CD4-positive, alpha-beta T cell treated with Interleukin-1 beta for 1 hour (primary cell): ENCODE data around the gene RNF17.

ENCODE experiments used
- DNase-seq, 2 donors: peaks; one replicate each; pipeline ENCODE4 v3.0.0-alpha.2; 2020 to 2022

Gene RNF17

DNA sequence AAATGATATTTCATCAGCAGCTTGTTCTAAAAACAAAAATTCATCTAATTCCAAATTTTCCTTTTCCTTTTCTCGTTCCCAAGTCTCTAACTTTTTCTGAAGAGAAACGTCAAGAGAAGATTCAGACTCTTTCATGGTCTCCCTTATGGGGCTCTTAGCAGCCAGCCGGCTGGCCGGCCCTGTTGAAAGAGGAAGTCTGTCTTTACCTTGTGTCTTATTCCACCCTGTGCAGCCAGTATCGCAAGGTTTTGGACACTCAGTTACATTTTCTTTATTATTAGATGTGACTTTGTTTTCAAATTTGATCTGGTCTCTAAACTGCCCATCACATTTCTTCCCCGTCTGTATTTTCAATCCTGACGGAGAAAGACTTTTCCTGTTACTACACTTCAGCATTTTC is 142.3 kb downstream of the RNF17 start:
- no peak for DNase-seq

DNA sequence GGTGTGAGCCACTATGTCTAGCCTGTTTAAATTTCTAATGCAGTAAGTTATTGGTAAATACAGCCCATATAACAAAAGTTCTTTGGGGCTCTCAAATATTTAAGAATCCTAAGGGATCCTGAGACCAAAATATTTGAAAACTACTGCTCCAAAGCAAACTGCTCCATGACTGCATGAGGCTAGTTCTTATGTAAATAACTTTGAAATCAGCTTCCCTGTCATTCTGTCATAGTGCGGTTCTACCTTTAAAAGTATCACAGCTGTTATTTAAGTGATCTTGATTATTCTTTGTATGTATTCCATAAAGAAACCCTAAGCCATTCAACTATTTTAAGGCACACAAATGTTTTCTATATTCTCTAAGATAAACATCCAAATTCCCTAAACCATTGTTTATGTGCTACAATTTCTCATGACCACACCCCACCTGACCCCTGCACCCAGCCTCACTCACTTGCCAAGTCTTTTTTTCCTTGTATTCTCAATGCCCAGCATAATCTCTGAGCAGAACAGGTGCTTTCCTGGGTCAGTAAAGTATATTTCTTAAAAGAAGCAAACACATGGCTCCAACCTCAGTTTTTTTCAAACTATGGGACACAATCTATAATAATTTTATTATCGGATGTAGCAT is 146.6 kb downstream of the RNF17 start:
- DNase-seq: no peak

DNA sequence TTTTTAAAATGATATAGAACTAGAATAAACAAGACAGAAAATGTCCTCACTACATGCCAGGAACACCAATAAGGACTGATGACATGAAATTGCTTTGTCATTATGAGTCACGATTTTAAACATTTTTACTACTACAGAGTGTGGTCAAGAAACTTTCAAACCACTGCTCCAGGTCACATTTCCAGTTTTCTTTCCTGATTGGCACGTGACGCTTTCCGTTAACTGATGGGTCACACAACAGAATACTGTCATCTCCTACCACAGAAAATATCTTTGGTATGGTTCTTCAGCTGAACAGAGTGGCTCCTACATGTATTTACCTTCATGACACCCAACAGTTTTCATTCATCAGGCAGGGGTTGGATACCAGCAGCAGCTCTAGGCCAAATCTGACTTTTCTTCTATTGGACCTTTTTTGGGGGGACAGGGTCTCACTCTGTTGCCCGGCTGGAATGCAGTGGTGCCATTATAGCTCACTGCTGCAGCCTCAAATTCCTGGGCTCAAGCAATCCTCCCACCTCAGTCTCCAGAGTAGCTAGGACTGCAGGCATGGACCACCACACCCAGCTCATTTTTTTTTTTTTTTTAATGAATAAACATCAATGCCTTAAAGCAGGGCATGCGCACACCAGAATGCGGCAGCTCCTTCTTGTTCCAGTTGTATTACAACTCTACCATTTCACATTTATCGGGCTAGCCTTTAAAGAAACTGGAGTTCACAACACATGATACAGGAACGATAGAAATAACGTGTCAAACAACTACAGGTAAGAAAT is 147.4 kb downstream of the RNF17 start:
- DNase-seq: no peak

DNA sequence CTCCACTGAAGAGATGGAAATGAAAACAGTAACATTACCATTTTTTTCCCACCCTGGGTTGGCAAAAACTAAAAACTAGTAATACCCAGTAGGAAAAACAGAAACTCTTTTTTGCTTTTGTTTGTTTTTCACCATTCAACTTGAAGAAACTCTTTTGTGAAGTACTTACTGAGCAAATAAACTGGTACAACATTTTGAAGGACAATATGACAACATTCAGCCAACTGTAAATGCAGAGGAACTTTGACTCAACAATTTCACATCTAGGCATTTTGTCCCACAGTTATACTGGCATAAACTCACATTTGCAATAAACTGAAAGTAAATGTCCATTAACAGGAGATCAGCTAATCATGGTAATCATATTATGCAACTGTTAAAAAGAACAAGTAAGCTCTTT is 152.5 kb downstream of the RNF17 start:
- no peak for DNase-seq

DNA sequence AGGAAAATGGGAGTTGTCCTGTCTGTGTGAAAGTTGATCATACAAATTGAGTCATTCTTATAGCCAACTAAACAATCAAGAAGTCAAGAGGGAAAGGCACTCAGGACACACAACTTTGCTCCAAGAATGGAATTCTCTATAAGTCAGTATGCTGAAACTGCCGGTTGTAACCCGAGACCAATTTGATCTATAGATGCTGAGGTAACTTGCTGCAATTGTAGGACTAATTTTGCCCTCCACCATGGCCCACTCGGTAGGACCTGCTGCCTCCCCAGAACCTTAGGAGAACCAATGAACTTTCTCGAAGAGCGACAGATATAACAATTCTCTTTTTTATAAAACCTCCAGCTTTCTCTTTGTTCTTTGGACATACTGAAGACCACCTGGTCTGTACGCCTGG is 157.0 kb downstream of the RNF17 start:
- no peak for DNase-seq

DNA sequence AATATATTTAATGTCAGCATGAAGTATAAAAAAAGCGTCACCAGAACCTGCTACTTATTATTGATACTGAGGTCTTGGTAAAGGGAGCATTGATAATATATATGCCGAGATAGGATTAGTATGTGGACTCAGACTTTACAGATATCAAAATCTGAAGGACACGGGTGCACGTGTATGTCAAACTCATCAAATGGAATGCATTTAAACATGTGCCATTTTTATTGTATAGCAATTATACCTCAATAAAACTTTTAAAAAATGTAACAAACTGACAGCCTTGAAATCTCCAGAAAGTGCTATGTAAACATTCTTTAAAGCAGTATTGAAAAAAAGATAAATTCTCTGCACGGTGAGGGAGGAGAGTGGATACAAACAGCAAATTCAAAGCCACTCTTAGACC is 157.9 kb downstream of the RNF17 start:
- DNase-seq: no peak

DNA sequence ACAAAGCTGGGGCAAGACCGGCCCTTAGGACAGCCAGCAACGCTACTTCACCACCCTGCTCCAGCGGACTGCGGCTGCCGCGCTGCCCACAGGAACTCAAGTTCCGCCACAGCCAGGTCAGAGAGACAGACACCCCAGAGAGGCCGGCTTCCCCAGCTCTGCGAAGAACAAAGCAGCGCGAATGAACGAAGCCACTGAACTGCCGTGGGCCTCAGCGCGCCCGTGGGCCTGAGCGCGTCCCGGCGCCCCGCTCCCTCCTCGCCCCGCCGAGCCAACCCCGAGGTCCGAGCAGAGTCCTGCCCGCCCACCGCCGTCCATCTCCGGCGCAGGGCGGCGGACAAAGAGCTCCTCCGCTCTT is 158.4 kb downstream of the RNF17 start:
- peak in 1 of 2 donors; percentile 1 for DNase-seq

DNA sequence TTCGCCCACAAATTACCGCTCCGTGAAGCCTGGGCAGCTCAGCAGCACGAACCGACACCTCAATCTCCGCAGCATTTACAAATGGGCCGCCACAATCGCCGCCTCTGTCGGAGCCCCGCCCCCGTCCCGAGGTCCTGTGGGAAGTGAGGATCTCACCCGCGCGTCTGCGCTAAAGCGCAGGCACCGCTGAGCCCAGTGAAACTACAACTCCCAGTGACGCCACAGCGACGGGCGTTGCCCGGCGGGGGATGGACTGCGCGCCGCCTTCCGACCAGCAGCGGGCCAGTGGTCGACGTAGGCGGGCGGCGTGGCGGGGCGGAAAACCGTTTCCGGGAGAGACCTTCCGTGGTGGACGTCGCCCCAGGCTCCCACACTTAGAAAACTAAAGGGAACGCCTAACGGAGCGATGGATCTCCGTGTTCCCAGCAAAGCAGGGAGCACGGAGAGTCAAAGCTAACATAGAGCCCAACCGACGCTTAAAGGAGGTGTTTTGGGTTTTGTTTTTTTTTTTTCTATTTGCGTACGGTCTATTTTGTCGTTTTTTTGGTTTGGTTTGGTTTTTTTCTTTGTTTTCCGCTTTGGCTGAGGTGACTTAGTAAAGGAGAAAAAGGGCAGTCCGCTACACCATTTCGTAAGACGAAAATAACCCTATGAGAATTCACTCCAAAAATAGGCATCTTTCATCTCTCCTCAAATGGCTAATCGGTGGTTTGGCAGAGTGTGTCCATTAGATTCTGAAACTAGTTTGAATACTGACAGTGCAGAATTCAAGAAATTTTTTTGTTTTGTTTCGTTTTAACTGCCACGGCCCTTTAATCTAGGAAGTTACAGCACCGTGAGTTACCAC is 159.0 kb downstream of the RNF17 start:
- peak; percentile 93 to 94 for DNase-seq

DNA sequence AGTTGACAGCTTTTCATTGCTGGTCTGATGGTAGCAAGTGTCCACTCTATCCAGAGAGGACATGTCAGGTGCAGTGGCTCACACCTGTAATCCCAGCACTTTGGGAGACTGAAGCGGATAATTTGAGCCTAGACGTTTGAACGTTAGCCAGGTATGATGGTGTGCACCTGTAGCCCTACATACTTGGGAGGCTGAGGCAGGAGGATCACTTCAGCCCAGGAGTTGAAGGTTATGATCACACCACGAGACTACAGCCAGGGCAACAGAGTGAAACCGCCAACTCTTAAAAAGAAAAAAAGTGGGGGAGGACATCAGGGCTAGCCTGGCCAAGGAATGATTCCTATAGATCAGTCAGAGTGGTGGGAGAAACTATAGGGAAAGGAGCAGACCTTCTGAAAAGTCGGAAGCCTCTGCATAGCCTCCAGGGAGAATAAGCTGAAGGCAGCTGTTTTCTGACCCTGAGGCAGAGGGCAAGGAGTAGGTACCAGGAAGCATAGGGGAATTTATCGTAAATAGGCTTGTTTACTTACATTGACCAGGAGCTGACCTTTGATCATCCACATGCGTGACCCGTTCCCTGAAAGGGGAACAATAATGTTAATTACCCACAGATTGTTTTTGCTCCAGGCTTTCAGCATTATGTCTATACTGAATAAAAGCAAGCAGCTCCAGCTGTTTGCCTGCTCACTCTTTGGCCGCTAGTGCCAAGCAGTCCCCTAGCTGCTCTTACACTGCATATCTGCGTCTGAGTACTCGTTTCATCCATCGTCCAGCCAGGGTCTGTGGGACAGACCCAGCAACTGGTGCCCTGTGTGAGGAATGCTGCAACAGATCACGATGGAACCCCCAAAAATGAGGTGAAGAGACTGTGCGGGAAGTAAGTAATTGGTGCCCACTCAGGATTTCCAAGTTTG is 161.6 kb downstream of the RNF17 start:
- DNase-seq: no peak

DNA sequence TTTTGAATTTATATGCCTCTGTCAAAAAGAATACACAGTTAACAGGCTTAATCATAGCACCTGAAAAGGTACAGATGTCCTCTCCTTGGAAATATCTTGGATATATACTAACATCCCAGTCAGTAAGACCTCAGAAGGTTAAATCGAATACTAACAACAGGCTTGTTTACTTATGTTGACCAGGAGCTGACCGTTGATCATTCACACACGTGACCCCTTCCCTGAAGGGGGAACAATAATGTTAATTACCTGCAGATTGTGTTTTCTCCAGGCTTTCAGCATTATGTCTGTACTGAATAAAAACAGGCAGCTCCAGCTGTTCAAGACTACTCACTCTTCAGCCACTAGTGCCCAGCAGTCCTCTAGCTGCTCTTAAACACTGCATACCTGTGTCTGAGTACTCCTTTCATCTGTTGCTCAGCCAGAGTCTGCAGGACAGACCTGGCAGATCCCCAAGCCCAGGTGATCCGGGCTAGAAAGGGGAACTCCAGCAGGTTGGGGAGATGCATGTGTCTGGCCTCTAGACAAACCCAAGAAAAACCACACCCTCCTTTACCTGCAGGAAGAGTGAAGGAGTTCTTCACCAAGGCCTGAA is 163.9 kb downstream of the RNF17 start:
- DNase-seq: no peak

DNA sequence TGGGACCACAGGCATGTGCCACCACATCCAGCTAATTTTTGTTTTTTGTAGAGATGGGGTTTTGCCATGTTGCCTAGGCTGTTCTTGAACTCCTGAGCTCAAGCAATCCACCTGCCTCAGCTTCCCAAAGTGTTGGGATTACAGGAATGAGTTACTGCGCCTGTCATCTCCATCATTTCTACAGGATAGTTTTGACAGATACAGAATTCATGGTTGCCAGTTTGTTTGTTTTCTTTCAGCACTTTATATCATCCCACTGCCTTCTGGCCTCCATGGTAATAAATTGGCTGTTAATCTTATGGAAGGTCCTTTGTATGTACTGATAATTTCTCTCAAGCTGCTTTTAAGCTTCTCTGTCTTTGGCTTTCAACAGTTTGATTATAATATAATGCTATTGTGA is 165.2 kb downstream of the RNF17 start:
- DNase-seq: no peak
